Renal cortex interstitium (tissue), 11 donors: ENCODE results near the gene ARHGEF26. TPM values are rescaled to one million over a fixed set of nuclear protein-coding genes. Genes with fewer than 3 reads are reported as not detected.

Source experiments
- DNase-seq, 11 donors: peaks; one replicate each; pipeline ENCODE4 v3.0.0-alpha.2; 2013; ENCODE audit warnings: low read depth in 9 of 11, low spot score in 4 of 11; ENCODE audit errors: extremely low read depth in 1 of 11
- polyA plus RNA-seq, 3 donors: library from polyadenylated mRNA; unstranded; fragments of 120-200 nt; gene quantifications; one replicate each; pipeline ENCODE4 v1.2.1, GENCODE V29; 2013; ENCODE audit not compliant: insufficient read length in 3 of 3

The ARHGEF26 gene
- polyA plus RNA-seq, 3 donors, result 12.0 to 15.1 (median 12.7) TPM

DNA sequence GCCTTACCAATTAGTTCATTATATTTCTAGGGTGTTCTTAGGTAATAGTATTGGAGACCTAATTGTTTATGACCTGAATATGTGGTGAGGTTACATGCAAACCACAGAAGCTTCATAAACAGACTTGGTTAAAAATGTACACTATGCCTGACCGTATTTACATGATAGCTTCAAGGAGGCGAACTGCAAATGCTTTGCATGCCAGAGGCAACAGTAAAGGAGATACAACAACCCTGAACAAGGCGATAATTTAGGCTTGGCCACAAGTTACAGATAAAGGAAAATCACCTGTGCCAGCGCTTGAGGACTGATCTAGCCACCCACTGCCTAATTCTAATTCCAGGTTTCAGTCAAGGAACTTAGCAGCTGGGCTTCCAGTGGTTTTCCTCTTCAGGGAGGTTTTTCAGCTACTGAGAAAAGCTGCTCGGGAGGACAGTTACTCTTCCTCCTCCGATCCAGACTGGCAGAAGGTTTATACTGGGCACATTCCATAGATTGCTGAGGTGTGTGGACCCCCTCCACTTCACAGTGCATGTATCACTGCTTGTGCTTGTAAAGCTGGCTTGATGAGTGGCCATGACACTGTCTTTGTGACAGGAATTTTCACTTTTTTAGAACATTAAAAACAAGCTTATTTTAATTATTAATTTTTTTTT, 107.5 kb downstream of the ARHGEF26 start:
- DNase-seq, result no peak

DNA sequence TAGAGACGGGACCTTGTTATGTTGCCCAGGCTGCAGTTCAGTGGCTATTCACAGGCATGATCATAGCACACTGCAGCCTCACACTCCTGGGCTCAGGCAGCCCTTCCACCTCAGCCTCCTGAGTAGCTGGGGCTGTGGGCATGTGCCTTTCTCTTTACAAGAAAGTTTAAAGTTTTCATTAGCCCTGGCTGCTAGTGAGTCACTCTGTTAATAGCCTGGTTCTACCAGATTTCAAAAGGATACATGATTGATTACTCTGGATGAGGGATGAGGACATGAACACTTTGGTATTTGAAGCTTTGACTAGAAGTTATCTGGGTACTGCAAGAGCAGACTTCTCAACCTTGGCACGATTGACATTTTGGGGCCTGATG, 108.0 kb downstream of the ARHGEF26 start:
- no peak for DNase-seq

- DNase-seq, result no peak
Observed at GRCh38 chr3:154235330-154235729, 114.1 kb downstream of the ARHGEF26 start.

DNA sequence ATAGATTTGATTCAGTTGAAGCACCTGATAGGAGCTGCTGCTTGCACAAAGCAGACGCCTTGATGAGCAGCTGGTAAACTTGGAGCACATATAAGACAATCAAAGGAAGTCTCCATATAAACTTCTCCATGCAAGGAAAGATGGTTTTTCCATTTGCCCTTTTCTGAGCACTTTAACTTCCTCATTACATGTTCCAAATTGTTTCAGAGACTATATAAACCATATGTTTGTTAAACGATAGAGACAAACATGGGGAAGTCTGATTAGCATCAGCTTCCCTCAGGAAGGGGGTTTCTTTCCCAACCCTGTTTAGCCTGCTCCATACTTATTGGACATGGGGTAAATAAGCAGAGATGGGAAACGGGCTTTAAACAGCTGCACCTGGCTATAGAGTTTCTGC, 115.1 kb downstream of the ARHGEF26 start:
- no peak for DNase-seq

- no peak for DNase-seq
Observed at GRCh38 chr3:154240235-154240634, 119.0 kb downstream of the ARHGEF26 start.

GRCh38 chr3:154241496-154241895, 120.3 kb downstream of the ARHGEF26 start:
- no peak for DNase-seq

GRCh38 chr3:154242766-154243165, 121.6 kb downstream of the ARHGEF26 start:
- DNase-seq, result no peak

- no peak for DNase-seq
Observed at GRCh38 chr3:154243353-154243752, 122.2 kb downstream of the ARHGEF26 start.

- DNase-seq, result no peak
Observed at GRCh38 chr3:154244644-154245043, 123.5 kb downstream of the ARHGEF26 start.

DNA sequence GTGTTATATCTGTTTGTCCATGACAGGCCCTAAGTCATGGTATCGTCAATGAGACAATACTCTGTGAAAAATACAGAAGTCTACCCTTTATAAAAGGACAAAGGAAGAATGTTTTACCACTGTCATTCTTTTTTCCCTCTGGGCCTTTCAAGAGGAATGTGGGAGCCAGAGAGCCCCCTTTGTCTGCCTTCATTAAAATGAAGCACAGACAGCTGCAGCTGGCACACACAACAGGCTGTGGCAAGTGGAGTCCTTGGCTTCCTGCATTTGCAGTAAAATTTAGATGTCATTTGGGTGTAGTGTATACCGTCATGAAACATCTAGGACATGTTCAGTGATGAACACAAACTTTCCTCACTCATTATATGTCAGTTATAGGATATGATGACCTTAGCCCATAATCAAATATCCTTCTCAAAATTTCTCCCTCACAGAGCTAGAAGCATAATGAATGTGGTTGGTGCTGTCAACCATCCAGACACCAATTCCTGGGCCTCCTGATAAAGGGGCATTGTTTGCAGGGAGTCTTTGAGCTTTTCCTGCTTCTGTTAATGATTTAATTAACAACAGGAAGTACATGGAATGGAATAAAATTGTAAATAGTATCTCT, 126.7 kb downstream of the ARHGEF26 start:
- DNase-seq, result no peak

GRCh38 chr3:154250291-154250690, 129.1 kb downstream of the ARHGEF26 start:
- no peak for DNase-seq

GRCh38 chr3:154251610-154252009, 130.4 kb downstream of the ARHGEF26 start:
- DNase-seq, result no peak

- peak; percentile 62 to 89 (median 82) for DNase-seq
Observed at GRCh38 chr3:154252759-154253638, 131.8 kb downstream of the ARHGEF26 start.

DNA sequence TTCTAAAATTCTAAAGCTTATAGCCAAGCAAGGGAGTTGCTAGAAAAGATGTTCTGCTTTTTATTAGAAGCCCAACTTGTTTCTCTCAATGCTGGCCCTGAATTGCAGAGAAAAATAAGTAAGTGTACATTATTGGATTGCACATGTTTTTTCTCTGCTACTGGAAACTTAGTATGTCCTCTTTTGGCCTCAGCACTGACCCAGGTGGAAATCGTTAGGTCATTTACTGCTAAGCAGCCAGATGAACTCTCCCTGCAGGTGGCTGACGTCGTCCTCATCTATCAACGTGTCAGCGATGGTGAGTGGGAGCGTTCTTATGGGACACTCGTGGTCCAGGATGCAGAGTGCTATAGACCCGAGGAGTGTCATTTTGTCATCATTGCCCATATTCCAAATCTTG, 133.3 kb downstream of the ARHGEF26 start:
- no peak for DNase-seq

GRCh38 chr3:154273381-154273780, 152.2 kb downstream of the ARHGEF26 start:
- no peak for DNase-seq

DNA sequence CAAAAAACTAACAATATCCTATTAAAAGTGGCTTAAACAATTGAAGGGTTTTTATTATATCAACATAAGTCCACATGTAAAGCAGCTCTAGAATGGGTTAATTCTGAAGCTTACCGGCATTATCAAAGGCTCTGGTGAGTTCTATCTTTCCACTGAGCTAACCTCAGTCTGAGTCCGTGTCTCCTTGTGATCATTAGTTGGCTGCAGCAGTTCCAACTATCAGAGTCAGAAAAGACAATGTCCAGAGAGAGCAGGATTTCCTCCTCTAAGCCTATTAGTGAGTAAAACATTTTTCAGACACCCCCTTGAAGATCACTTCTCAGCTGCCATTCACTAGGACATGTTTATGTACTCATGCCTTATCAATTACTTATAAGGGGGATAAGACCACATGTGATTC, 153.2 kb downstream of the ARHGEF26 start:
- no peak for DNase-seq

- DNase-seq, result no peak
Observed at GRCh38 chr3:154275292-154275691, 154.1 kb downstream of the ARHGEF26 start.

GRCh38 chr3:154275965-154276364, 154.8 kb downstream of the ARHGEF26 start:
- DNase-seq, result no peak

DNA sequence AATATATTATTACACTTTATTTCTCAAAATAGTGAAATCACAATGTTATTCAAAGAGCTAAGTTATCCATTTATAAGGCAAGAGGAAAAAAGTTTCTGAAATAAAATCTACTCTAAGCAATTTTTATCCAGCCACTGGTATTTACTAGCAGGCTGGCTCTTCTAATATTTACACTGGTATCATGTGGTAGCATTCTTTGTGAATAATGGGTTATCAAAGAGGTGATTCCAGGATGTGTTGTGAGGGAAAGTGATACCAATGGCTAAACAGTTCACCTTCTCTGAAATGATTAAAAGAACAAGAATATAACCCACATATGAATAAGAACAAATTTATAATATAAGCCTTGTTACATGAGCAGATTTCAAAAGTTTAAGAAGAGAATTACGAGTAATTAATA, 159.0 kb downstream of the ARHGEF26 start:
- no peak for DNase-seq

GRCh38 chr3:154285221-154285620, 164.0 kb downstream of the ARHGEF26 start:
- DNase-seq, result no peak
